HEK293 (cell line): ENCODE data around the gene GALNT2.
A peak's percentile ranks its signal among the peaks of the same experiment; 100 is the strongest.

ENCODE experiments used
- CTCF ChIA-PET: fragments of 350-600 bp; formaldehyde crosslinking; extraction: SDS; loops from one replicate; lab custom pipeline; 2021; ENCODE audit warnings: antibody characterized with exemption; lab: Yijun Ruan, JAX
- POLR2A ChIA-PET: fragments of 300-600 bp; formaldehyde crosslinking; extraction: SDS; loops from one replicate; lab custom pipeline; 2020; ENCODE audit warnings: antibody characterized with exemption, inconsistent platforms; lab: Yijun Ruan, JAX
- H3K27ac ChIP-seq: fragments of 200-500 bp; sonication (Bioruptor generic); 2 replicates; pipeline ENCODE4 v1.5.1; 2014; ENCODE audit warnings: low read depth, low read length, control low read depth, inconsistent platforms; ENCODE audit errors: extremely low read depth
- H3K36me3 ChIP-seq, 2 experiments: fragments of 200-500 bp in 1 of 2; sonication (Bioruptor generic) in 1 of 2; 1 replicate in 1 of 2; 2 replicates in 1 of 2; pipeline ENCODE4 v1.5.1; 2014 to 2017; ENCODE audit warnings: inconsistent platforms in 2 of 2, low read length in 2 of 2; ENCODE audit not compliant: control insufficient read depth in 2 of 2, insufficient read depth in 1 of 2
- H3K4me1 ChIP-seq: fragments of 200-500 bp; sonication (Bioruptor generic); 2 replicates; pipeline ENCODE4 v1.5.1; 2014; ENCODE audit warnings: mild to moderate bottlenecking, low read length, inconsistent platforms; ENCODE audit not compliant: control insufficient read depth, insufficient read depth
- H3K4me3 ChIP-seq: 2 replicates; pipeline ENCODE4 v1.5.1; 2011; ENCODE audit warnings: low read depth, mild to moderate bottlenecking, control low read depth, low read length, moderate library complexity
- H3K9me3 ChIP-seq: fragments of 200-500 bp; sonication (Bioruptor generic); 2 replicates; pipeline ENCODE4 v1.5.1; 2014; ENCODE audit warnings: low read depth, low read length, inconsistent platforms; ENCODE audit not compliant: control insufficient read depth, insufficient read depth
- HOXA7 ChIP-seq: sonication (generic); formaldehyde crosslinking; IDR thresholded peaks from 2 replicates; pipeline ENCODE4 v1.8.1; 2022; ENCODE audit warnings: missing genetic modification reagents, borderline replicate concordance
- OSR2 ChIP-seq: fragments of 450-650 bp; formaldehyde crosslinking; IDR thresholded peaks from 2 replicates; pipeline ENCODE4 v1.5.1; 2016; ENCODE audit warnings: missing biosample characterization, missing genetic modification characterization
- PRDM6 ChIP-seq: fragments of 450-650 bp; formaldehyde crosslinking; IDR thresholded peaks from 2 replicates; pipeline ENCODE4 v1.5.1; 2017; ENCODE audit warnings: missing biosample characterization, missing genetic modification characterization
- ZBTB1 ChIP-seq: fragments of 450-650 bp; formaldehyde crosslinking; IDR thresholded peaks from 2 replicates; pipeline ENCODE4 v1.5.1; 2016; ENCODE audit warnings: missing biosample characterization, missing genetic modification characterization
- ZNF202 ChIP-seq: fragments of 450-650 bp; formaldehyde crosslinking; IDR thresholded peaks from 2 replicates; pipeline ENCODE4 v1.5.1; 2016; ENCODE audit warnings: missing biosample characterization, missing genetic modification characterization, borderline replicate concordance
- ZNF366 ChIP-seq: fragments of 450-650 bp; formaldehyde crosslinking; conservative IDR thresholded peaks from 2 replicates; pipeline ENCODE4 v1.5.1; 2016; ENCODE audit warnings: missing biosample characterization, missing genetic modification characterization
- ZNF513 ChIP-seq: fragments of 450-650 bp; IDR thresholded peaks from 2 replicates; pipeline ENCODE4 v1.5.1; 2018; ENCODE audit warnings: missing biosample characterization, missing genetic modification characterization
- ZNF518A ChIP-seq: fragments of 450-650 bp; formaldehyde crosslinking; conservative IDR thresholded peaks from 2 replicates; pipeline ENCODE4 v1.5.1; 2016; ENCODE audit warnings: low read depth, missing biosample characterization, missing genetic modification characterization
- ZNF654 ChIP-seq: fragments of 450-650 bp; formaldehyde crosslinking; IDR thresholded peaks from 2 replicates; pipeline ENCODE4 v1.5.1; 2016; ENCODE audit warnings: low read depth, missing biosample characterization, missing genetic modification characterization
- ZNF792 ChIP-seq: fragments of 450-650 bp; formaldehyde crosslinking; IDR thresholded peaks from 2 replicates; pipeline ENCODE4 v1.5.1; 2016; ENCODE audit warnings: missing biosample characterization, missing genetic modification characterization
- ZNF830 ChIP-seq: fragments of 450-650 bp; IDR thresholded peaks from 2 replicates; pipeline ENCODE4 v1.5.0; 2018; ENCODE audit warnings: missing biosample characterization, missing genetic modification characterization, low read depth, mild to moderate bottlenecking, moderate library complexity
- ZXDB ChIP-seq: fragments of 450-650 bp; formaldehyde crosslinking; IDR thresholded peaks from 2 replicates; pipeline ENCODE4 v1.5.1; 2016; ENCODE audit warnings: missing biosample characterization, missing genetic modification characterization

Gene GALNT2

GRCh38 chr1:230172016-230172537, 105.0 kb downstream of the GALNT2 start:
- ChIA-PET CTCF (interaction anchor here (0.5 to 0.9 kb wide), 2 partner anchors 8 to 94 kb away, joined by 3 read pairs; no protein-coding TSS in a partner anchor), POLR2A (no interaction called here)
- no peak overlapping the region for H3K4me3 ChIP-seq
- no peaks in the 10 kb centered on the region for H3K36me3 ChIP-seq
- H3K27ac ChIP-seq = no peak overlapping the region
- H3K4me1 ChIP-seq = no peaks in the 10 kb centered on the region
- no peaks in the 10 kb centered on the region for H3K9me3 ChIP-seq
- TF ChIP-seq OSR2 (tag by site-specific recombination) (peak; percentile 48; the same call in 1 of the 2 replicates), ZNF654 (tag by site-specific recombination) (no peak)
- TF ChIP-seq, all 188 proteins: peak for 1

GRCh38 chr1:230173187-230173975, 106.3 kb downstream of the GALNT2 start:
- TF ChIP-seq ZNF202 (no peak), ZNF366 (tag by site-specific recombination) (no peak), ZNF830 (tag by site-specific recombination) (no peak), ZNF513 (tag by site-specific recombination) (no peak), HOXA7 (no peak), ZNF518A (tag by site-specific recombination) (no peak), ZNF792 (tag by site-specific recombination) (no peak), ZBTB1 (tag by site-specific recombination) (no peak)
- H3K4me3 ChIP-seq = no peak overlapping the region
- ChIA-PET CTCF (interaction anchor here (0.7 kb wide), 1 partner anchor 44 kb away, joined by 3 read pairs; no protein-coding TSS in a partner anchor), POLR2A (no interaction called here)
- H3K4me1 ChIP-seq = no peaks in the 10 kb centered on the region
- H3K36me3 ChIP-seq = no peaks in the 10 kb centered on the region
- H3K27ac ChIP-seq = no peak overlapping the region
- H3K9me3 ChIP-seq = no peaks in the 10 kb centered on the region

- Histone ChIP-seq H3K9me3 (no peaks in the 10 kb centered on the region), H3K4me1 (no peaks in the 10 kb centered on the region), H3K36me3 (peaks cover 0 to 3% of the 10 kb centered on the region in 2 experiments; a peak in 1 of 3 replicates), H3K4me3 (no peak overlapping the region), H3K27ac (no peak overlapping the region)
- ChIA-PET POLR2A (no interaction called here), CTCF (interaction anchor here (0.7 kb wide), 1 partner anchor 45 kb away, joined by 3 read pairs; no protein-coding TSS in a partner anchor)
- TF ChIP-seq PRDM6 = no peak
- no peak for TF ChIP-seq ZXDB (tag by site-specific recombination)
These were observed 107.0 kb downstream of the GALNT2 start for GRCh38 chr1:230174041-230174440.
